Chondrocyte (in vitro differentiated cells): ENCODE measurements around the gene B9D2. TPM values are rescaled to one million over a fixed set of nuclear protein-coding genes. Genes with fewer than 3 reads are reported as not detected.
"Not testable (repeated sequence)": the region's sequence is repeated elsewhere in the genome, so short reads cannot be mapped to it uniquely, and the experiment has no call there.

ENCODE experiments used
- DNase-seq: peaks from one replicate; pipeline ENCODE4 v3.0.0; 2021; ENCODE audit warnings: mixed read lengths, low spot score
- H3K27ac Mint-ChIP-seq: one replicate; pipeline ENCODE4 v1.8.0; 2021; ENCODE audit warnings: mild to moderate bottlenecking, moderate library complexity, mixed read lengths; ENCODE audit not compliant: unreplicated experiment
- H3K27me3 Mint-ChIP-seq: 2 replicates; pipeline ENCODE4 v1.8.0; 2021; ENCODE audit warnings: low read depth, mixed read lengths
- H3K36me3 Mint-ChIP-seq: 2 replicates; pipeline ENCODE4 v1.8.0; 2021; ENCODE audit warnings: low read depth, mixed read lengths
- H3K4me1 Mint-ChIP-seq: 2 replicates; pipeline ENCODE4 v1.8.0; 2021; ENCODE audit warnings: low read depth, mild to moderate bottlenecking, mixed read lengths
- H3K4me3 Mint-ChIP-seq: one replicate; pipeline ENCODE4 v1.8.0; 2021; ENCODE audit warnings: mild to moderate bottlenecking, moderate library complexity, mixed read lengths; ENCODE audit not compliant: unreplicated experiment
- H3K9me3 Mint-ChIP-seq: 2 replicates; pipeline ENCODE4 v1.8.0; 2021; ENCODE audit warnings: low read depth, mixed read lengths
- CTCF ChIP-seq: fragments of 200-600 bp; sonication (generic); IDR thresholded peaks from 2 replicates; pipeline ENCODE4 v1.5.0; 2021; ENCODE audit warnings: antibody characterized with exemption, mild to moderate bottlenecking, moderate library complexity
- total RNA-seq: library from RNA; stranded (reverse); gene quantifications from 3 replicates; pipeline ENCODE4 v1.2.1, GENCODE V29; 2021

The B9D2 gene
- total RNA-seq, 1 donor from 2014 or later = 2.0 TPM

- H3K4me3 Mint-ChIP-seq = peak within 1 kb of the TSS; percentile 65
- peak within 1 kb of the TSS; percentile 55 for H3K27ac Mint-ChIP-seq
- DNase-seq = no peak
- peaks cover 22% of the 10 kb centered on the region for H3K4me1 Mint-ChIP-seq
- no peaks in the 10 kb centered on the region for H3K27me3 Mint-ChIP-seq
- TF ChIP-seq CTCF = no peak
- H3K9me3 Mint-ChIP-seq = no peaks in the 10 kb centered on the region
- H3K36me3 Mint-ChIP-seq = no peaks in the 10 kb centered on the region
Observed at GRCh38 chr19:41376241-41376997, 12.5 kb upstream of the B9D2 start, which contains the start of gene TMEM91. Gene TMEM91 (plus strand): TSS chr19:41376533. CDS start chr19:41378310, 1,777 bp downstream.

DNA sequence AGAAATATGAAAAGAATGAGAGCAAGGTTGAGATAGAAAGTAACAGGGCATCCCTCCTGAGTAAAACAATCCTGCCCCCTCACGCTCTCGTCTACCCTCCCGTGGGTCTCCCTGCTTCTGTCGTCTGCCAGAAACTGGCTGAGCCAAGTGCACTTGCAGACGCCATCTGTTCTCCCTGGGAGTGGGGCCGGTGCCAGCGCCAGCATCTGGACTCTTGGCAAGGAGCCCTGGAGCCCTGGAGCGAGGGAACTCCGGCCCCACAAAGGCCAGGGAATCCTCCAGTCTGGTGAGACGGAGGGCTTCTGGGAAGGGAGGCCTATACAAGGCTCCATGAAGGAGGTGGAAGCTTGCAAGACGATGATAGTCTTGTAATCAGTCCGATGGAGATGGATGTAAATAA is 10.0 kb upstream of the B9D2 start:
- peaks cover 22% of the 10 kb centered on the region for H3K4me1 Mint-ChIP-seq
- no peak for TF ChIP-seq CTCF

DNA sequence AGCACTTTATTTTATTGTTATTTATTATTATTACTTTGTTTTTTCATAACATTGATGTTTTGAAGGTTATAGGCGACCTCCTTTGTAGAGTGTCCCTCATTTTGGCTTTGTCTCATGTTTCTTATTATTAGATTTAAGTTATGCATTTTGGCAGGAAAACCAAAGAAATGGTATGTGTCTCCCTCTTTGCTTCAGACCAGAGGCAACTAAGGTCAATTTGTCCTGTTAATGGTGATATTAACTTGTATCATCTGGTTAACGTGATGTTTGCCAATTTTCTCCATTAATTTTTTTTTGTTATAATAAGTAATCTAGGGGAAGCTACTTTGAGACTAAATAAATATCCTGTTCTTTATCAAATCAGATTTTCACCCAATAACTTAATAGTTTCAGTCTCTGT is 8.6 kb upstream of the B9D2 start:
- no peak overlapping the region for H3K27ac Mint-ChIP-seq
- H3K4me1 Mint-ChIP-seq = peaks cover 30% of the 10 kb centered on the region
- no peak for DNase-seq
- no peaks in the 10 kb centered on the region for H3K27me3 Mint-ChIP-seq
- H3K36me3 Mint-ChIP-seq = no peaks in the 10 kb centered on the region
- H3K4me3 Mint-ChIP-seq = no peak overlapping the region
- H3K9me3 Mint-ChIP-seq = no peaks in the 10 kb centered on the region
- TF ChIP-seq CTCF = no peak

More for the DNA sequence above, 10.0 kb upstream of the B9D2 start:
- H3K36me3 Mint-ChIP-seq = no peaks in the 10 kb centered on the region
- H3K4me3 Mint-ChIP-seq = peak overlapping the region; percentile 4
- no peaks in the 10 kb centered on the region for H3K9me3 Mint-ChIP-seq
- no peak for DNase-seq
- H3K27me3 Mint-ChIP-seq = no peaks in the 10 kb centered on the region
- peak overlapping the region; percentile 69 for H3K27ac Mint-ChIP-seq

GRCh38 chr19:41371541-41371940 is 7.6 kb upstream of the B9D2 start:
- Mint-ChIP-seq H3K27ac (no peak overlapping the region), H3K27me3 (no peaks in the 10 kb centered on the region), H3K36me3 (no peaks in the 10 kb centered on the region), H3K4me3 (no peak overlapping the region), H3K9me3 (no peaks in the 10 kb centered on the region), H3K4me1 (peaks cover 31% of the 10 kb centered on the region)
- no peak for TF ChIP-seq CTCF
- DNase-seq = no peak

GRCh38 chr19:41371119-41371518 is 7.2 kb upstream of the B9D2 start:
- DNase-seq, H3K27me3 Mint-ChIP-seq, H3K9me3 Mint-ChIP-seq, H3K36me3 Mint-ChIP-seq, H3K4me3 Mint-ChIP-seq, H3K27ac Mint-ChIP-seq: not testable (repeated sequence)
- H3K4me1 Mint-ChIP-seq = peaks cover 32% of the 10 kb centered on the region

- H3K27ac Mint-ChIP-seq = no peak overlapping the region
- peaks cover 31% of the 10 kb centered on the region for H3K4me1 Mint-ChIP-seq
- DNase-seq = no peak
- H3K36me3 Mint-ChIP-seq = no peaks in the 10 kb centered on the region
- H3K27me3 Mint-ChIP-seq = no peaks in the 10 kb centered on the region
- no peaks in the 10 kb centered on the region for H3K9me3 Mint-ChIP-seq
- TF ChIP-seq CTCF = no peak
- H3K4me3 Mint-ChIP-seq = no peak overlapping the region
Observed at GRCh38 chr19:41369769-41370168, 5.8 kb upstream of the B9D2 start.
